ENCODE measurements around the gene FN1.
"Not testable (repeated sequence)": the region's sequence is repeated elsewhere in the genome, so short reads cannot be mapped to it uniquely, and the experiment has no call there.

FN1 gene

DNA sequence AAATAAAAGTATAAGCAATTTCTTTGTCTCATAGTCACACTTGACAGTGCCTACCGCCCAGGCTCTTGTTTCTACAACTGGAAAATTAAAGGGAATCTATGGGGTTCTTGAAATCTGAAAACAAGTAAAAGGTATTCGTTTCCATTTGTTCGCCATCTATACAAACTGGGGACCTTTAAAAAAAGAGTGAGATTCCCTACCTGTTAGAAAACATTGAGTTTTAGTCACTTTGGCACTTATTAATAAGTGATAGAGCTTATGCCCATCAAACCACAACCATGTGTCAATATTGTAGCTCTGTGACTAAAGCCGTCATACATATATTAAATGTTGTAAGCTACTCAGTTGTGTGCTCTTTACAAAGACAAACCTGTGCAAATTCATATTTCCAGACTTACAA lies 13.2 kb downstream of the FN1 start:
- DNase-seq (ENCODE audit: low read depth in 2 of 2) = no peak

DNA sequence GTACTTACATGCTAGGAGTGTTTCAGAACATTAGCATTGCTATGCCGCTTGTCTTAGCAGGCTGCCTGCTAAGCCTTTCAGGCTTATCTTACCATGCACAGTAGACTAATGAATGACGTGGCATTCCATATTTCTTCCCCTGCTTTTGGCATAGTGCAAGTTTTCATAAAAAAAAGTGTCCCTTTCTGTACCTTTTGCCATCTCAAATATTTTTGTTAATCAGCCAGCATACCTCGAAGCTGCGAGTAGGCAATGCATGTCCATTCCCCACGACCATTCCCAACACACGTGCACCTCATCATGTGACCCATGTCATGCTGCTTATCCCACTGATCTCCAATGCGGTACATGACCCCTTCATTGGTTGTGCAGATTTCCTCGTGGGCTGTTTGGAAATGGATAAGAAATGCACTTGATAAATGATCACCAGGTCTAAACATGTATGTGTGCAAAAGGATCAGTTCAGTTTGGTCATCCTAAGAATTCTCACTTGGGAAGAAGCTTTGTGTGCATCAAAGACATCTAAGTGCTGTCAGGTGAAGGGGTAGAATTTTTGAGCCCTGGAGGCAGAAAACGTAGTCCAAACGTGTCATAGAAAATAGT lies 13.9 kb downstream of the FN1 start:
- DNase-seq (ENCODE audit: low read depth in 2 of 2) = no peak

DNA sequence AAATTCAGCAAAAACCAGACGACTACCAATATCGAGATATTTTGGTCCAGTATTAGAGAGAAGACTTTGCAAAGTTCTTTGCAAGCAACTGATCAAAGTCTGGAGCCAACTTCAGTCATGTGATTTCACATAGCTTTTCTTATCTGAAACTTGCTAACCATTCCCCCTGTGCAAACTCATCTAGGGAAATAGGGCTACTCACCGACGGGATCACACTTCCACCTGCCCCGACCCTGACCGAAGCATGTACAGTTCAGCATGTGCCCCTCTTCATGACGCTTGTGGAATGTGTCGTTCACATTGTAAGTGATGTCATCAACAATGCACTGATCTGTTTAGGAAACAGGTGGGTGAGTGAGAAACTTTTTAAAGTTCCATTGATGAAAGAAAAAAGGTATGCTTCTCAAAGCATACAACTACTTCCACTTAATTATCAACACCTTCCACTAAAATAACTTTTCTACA lies 15.4 kb downstream of the FN1 start:
- DNase-seq (ENCODE audit: low read depth in 2 of 2) = no peak

DNA sequence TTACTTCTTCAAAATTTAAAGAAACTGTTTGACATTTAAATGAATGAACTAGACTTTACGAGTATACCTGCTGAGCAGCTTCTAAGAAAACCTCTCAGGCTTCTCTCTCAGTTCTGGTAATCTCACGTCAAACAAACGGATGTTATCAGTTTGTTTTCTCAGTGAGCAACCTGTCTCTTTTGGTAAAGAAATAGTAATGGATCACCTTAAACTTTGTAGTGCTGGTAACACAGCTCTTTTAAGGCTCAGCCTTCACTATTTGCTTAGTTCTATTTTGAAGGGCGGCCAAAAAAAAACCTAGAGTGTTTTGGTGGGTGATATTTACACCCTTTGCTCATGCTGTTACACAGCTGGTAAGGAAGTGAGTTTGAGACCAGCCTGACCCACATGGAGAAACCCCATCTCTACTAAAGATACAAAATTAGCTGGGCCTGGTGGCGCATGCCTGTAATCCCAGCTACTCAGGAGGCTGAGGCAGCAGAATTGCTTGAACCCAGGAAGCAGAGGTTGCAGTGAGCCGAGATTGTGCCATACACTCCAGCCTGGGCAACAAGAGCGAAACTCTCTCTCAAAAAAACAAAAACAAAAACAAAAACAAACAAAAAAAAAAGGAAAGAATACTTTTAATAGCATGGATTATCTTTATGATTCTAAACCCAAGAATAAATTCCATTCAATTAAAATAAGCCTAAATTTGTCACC lies 15.9 kb downstream of the FN1 start:
- DNase-seq (ENCODE audit: low read depth in 2 of 2) = no peak

DNA sequence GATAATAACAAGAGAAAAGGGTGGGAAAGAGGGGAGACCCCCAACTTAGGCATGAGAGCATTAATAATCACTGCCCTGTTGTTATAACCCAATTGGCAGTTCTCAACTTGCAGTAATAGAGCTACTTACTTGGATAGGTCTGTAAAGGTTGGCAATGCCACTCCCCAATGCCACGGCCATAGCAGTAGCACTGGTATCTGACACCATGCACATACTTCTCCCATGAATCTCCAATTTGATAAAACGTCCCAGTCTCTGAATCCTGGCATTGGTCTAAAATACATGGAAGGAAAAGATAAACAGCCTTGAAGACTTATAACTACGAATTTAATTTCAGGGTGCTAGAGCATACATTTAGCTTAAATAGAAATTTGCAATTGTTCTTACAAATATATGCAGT lies 16.8 kb downstream of the FN1 start:
- DNase-seq (ENCODE audit: low read depth in 2 of 2) = no peak

DNA sequence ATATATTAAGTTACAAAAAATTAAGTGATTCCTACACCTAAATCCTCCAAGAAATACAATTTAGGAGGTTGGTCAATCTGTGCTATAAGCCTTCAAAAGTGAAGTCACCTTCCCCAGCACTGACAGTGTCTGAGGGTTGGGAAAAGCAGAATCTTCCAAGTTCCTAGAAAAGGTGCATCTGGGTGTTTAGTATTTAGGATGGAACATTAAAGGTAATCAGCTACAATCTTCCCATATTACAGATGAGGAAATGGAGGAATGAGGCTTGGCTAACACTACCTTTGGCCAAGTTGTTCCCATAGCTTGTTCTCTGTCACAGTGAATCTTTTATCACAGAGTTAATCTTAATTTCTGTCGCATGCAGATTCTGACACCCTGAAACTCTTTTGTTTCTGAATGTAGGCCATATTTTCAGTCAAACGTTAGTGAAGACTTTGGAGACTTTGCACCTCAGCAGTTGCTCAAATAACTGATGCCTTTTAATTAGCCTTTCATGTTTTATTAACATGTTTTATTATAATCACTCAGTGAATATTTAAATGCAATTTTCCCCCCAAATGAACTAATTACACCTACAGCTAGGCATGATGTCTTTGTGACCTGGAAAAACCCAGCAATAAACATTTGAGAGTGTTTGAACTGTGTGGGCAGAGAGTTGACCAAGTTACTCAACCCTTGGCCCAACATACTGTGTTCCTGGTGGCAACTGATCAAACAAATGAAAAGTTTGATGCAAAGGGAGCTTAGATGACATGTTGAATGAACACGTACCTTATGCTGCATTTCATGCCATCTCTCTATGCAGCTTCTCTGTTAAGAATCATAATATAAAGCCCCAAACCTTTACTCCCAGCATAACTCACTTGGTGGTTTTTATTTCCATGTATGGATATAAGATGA lies 17.6 kb downstream of the FN1 start:
- DNase-seq (ENCODE audit: low read depth in 2 of 2) = no peak

DNA sequence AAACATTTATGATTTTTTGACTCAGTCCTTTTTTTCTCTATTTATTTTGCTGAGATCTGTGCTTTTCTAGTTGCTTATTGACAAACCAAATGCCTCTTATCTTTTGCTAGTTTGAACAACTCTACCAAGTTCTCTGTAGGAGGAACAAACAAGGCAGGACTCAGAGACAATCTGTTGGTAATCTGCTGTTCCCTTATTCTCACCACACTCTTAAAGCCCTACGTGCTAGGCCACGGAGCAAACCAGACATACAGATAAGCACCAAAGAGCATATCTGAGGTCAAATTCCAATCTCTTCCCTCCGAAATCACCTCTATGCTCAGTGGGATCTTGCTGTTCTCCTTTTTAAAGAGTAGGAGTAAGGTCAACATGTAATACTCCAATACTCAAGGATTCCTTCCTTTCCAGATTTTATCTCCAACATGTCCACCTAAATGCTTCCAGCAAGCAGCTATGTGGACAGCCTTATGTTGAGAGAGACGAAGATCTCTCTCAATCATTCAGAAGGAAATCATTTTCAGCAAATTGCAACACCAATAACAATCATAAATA lies 18.4 kb downstream of the FN1 start:
- DNase-seq (ENCODE audit: low read depth in 2 of 2) = no peak

DNA sequence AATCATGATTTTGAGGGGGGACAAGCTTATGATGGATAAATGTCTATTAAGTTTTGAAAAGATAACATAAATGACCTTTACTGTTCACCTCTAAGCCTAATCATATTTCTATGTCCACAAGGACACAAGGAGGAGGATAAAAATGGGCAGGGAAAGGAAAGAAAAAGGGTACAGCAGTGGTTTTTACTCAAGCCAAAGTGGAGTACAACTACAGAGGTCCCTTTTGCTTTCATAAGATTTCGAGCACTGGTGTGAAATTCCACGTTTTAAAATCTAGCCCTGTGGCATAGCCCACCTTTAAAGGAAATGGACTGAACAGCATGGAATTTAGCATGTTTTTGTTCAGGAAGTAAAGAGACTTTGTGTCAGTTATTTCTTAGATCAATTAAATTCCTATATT lies 19.2 kb downstream of the FN1 start:
- DNase-seq (ENCODE audit: low read depth in 2 of 2) = no peak

DNA sequence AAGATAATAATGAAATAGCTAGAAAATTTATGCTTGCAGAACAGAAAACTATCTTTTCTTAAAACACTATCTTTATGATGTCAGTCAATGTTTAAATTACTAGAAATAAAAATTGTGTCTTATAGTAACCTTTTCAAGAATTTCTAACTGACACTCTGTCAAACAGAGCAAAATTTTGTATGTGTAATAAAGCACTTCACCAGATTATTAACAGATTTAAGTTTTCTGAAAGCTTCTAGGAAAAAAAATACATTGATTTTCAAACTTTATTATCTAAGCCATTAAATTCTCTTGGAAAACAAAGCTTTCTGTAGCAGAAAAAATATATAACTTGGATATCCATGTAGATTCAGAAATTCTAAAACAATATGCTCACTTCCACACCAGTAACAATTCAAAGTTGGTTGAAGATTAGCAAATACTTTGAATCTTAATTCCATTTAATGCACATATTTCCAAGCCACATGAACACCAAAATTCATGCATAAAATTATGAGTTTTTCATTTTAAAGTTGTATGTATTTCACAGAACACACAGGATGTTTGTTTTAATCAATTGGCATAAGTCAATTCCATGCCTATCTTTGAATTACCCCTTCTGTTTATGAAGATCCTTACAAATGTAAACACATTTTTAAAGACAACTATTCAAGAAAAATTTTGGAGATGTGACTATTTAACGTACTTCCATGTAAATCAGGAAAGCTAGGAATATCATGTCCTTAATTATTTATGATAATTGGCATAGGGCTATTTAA lies 19.9 kb downstream of the FN1 start:
- DNase-seq (ENCODE audit: low read depth in 2 of 2) = no peak

DNA sequence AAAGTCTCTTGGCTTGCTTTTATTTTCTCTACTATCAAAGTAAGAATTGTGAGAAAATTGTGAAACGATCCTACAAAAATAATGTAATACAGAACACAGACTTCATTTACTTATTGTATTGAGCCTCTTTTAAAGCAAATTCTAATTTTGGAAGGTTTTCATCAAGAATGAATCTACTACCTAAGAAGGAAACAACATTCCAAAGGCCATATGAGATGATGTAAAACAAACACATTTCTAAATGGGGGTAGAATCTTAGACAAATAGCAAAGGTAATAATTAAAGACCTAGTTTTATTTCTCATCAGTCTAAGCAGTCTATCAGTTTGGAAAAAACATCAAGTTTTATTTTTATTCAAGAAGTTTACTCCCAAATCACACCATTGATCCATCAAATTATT lies 20.6 kb downstream of the FN1 start:
- DNase-seq (ENCODE audit: low read depth in 2 of 2) = no peak

DNA sequence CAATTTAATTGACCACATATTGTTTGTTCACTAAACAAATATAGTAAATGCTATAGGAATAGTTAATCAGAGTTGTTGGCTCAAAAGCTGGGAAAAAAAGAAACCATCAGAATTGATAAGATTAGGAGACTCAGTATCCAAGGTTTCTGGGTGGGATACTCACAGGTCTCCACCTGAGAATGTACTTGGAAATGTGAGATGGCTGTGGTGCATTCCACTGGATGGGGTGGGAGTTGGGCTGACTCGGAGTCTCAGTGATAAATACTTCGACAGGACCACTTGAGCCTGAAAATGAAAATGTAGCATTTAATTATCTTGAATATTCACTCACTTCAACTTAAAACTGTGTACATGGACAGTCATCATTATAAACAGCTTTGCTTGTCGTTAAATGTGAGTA lies 21.2 kb downstream of the FN1 start:
- DNase-seq (ENCODE audit: low read depth in 2 of 2) = no peak

DNA sequence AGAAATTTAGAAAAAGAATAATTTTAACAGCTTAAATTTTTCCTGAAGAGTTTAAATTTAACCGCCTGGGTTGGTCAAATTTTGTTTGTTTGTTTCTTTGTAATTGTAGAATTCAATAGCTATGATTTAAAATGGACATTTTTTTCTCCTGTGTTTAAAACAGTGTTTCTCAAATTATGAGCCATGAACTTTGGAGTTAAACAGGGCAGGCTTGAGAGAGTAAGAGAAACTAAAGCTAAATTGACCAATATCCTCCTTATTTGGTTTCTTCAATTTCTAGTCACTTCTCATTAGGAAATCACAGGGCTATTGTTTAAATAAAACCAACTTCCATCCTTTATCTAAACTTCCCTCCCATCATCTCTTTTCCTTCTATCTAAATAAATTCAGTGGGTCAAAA lies 21.9 kb downstream of the FN1 start:
- DNase-seq (ENCODE audit: low read depth in 2 of 2) = no peak

DNA sequence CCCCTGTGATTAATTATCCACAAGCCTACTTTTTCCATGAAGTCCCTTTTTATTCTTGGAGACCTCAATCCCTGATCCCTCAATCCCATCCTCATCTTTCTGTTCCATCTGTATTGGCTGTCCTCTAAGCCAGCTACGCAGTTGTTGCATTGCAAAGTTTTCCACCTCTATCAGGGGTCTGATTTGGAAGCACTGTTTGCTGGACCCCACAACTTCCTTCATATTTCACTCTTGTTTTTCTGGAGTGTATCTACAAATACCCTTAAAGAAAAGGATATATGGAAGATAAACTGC lies 22.4 kb downstream of the FN1 start:
- DNase-seq (ENCODE audit: low read depth in 2 of 2) = no peak

DNA sequence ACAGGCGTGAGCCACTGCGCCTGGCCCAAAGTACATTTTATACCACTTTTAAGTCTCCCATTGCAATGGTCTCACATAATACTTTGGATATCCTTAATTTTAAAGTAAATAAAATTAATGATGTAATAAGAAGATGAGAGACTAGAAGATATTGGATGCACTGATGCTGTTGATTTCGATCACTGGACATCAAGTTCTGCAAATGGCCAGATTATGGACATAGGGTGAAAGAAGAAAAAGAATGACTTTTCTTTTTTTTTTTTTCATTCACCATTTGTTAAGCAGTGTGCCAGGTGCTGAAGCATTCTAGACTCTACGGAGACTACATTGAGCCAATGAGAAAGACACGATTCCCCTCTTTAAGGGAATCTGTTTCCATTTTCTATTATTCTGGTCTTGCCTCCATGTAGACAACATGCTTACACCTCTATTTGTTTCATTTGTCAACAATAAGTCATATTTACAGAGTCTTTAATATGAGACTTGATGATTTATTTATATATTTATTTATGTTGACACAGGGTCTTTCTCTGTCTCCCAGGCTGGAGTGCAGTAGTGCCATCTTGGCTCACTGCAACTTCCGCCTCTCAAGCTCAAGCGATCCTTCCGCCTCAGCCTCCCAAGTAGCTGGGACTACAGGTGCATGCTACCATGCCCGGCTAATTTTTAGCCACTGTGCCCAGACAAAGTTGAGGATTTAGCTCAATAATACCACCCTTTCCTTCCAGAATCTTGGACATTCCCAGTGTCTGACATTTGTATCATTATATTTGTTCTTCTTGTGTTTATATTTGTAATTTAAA lies 23.7 kb downstream of the FN1 start:
- DNase-seq (ENCODE audit: low read depth in 2 of 2) = no peak

DNA sequence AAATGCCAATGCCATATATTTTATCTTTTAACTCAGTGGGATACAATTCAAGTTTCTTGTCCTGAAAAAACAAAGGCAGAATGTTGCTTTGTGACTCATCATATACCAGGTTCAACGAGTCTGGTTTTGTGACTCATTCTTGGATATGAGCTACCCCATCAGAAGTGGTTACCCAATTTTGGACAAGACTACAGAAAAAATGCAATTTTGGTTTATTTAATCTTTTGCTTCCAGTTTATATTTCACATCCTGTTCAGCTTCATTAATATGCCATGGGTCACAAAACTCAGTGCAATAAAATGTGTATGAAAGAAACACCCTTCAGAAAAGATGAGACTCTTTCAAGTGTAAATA lies 25.0 kb downstream of the FN1 start:
- DNase-seq (ENCODE audit: low read depth in 2 of 2) = peak; percentile 87 to 89

DNA sequence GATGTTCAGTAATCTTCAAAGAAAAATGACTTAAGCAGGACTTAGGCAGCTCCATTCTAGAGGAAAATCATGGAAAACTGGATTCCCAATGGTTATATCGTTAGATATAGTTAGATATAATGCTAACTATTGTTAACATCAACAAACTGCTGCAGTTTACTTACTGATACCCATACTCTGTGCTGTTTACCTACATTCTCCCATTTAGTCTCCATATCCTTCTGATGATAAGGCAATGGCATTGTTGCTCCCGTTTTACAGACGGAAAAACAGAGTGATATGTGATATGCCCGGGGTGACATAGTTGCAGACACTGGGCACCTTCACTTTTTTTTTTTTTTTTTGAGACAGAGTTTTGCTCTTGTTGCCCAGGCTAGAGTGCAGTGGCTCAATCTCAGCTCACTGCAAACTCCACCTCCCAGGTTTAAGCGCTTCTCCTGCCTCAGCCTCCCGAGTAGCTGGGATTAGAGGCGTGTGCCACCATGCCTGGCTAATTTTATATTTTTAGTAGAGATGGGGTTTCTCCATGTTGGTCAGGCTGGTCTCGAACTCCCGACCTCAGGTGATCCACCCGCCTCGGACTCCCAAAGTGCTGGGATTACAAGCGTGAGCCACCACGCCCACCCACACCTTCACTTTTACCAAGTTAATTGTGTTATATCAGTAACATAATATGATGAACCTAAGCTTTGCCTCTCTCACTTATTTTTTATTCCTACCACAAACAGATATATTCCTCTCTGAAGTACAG lies 25.5 kb downstream of the FN1 start:
- DNase-seq (ENCODE audit: low read depth in 2 of 2) = not testable (repeated sequence)

DNA sequence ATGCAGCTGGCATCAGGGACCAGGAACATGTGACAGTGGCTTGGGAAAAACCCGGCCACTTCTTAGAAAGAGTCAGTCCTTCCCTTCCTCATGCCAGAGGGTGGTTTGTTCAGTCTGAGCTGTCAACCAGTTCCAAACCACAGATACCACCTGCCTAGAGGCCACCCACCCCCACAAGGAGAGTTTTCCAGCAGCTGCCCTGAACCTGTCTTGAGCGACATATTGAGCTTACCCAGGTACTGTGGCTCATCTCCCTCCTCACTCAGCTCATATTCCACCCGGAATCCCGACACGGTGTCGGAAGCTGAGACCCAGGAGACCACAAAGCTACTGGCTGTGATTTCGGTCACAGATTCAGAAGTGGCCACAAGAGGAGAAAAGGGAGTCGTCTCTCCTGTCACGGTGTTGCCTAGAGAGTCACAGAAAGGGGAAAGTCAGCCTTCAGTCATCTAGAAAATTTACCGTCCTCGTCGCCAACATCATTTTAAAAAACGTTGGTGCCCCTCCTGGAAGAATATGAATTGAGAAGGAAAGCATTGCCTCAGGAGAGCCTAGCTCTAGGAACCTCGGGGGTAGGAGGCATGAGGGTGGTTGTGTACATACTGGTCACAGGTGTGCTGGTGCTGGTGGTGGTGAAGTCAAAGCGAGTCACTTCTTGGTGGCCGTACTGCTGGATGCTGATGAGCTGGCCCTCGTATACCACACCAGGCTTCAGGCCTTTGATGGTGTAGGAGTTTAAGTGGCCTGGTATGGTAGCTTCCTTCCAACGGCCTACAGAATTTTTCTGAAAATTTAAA lies 26.3 kb downstream of the FN1 start:
- DNase-seq (ENCODE audit: low read depth in 2 of 2) = no peak

DNA sequence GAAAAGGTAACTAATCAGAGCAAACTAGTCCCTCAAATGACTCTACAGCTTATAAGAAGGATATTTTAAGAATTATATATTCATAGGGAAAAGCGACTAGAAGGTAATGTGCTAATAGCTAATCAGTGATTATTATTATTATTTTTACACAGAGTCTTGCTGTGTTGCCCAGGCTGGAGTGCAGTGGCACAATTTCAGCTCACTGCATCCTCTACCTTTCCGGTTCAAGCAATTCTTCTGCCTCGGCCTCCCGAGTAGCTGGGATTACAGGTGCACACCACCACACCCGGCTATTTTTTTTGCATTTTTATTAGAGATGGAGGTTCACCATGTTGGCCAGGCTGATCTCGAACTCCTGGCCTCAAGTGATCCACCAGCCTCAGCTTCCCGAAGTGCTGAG lies 27.4 kb downstream of the FN1 start:
- DNase-seq (ENCODE audit: low read depth in 2 of 2) = not testable (repeated sequence)

DNA sequence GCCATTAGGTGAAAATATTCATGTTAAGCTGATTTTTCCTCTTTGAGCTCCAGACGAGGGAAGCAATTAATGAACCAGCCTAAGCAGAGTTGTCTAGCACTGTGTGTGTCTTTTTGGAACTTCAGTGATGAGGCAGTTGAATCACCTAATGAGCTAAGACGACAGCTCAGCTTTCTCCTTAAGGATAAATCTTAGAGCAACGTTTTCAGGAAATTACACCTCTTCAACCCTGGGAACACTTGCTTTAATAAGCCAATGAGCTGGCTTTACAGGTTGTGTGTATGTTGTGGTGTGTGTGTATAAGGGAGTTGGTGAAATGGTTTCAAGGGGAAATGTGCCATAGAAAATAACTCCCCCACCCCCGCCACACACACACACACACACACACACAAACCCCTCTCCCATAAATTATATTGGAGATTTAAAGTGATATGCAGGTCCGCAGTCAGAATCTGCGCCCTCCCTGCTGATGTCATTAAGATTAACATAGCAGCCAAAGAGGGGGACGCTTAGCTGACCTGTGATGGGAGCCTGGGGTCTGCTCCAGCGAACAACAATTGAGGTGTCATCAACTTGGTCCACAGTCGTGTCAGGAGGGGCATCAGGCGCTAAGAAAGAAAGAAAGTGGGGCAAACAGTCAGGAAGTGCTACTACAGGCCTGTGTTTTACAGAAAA lies 28.1 kb downstream of the FN1 start:
- DNase-seq (ENCODE audit: low read depth in 2 of 2) = no peak
